GM12878 (cell line): ENCODE measurements around the gene PPP2R3A. TPM values are rescaled to one million over a fixed set of nuclear protein-coding genes. Genes with fewer than 3 reads are reported as not detected.

Experiments
- ATAC-seq: fragments of 200-7000 bp; cut with Tn5 transposase; 3 replicates; pipeline ENCODE4 v1.9.1; 2020; ENCODE audit warnings: mild to moderate bottlenecking, moderate library complexity
- BruUV-seq: library from RNA; stranded (reverse); fragments of 400-500 nt; replicated peaks from 2 replicates; lab custom pipeline; 2021; lab: Mats Ljungman, UMichigan
- CTCF ChIA-PET: fragments of 300-600 bp; sonication (Branson Sonifier 250); formaldehyde crosslinking; extraction: SDS; loops from one replicate; lab custom pipeline; 2021; ENCODE audit warnings: inconsistent platforms; lab: Yijun Ruan, JAX
- POLR2A ChIA-PET: fragments of 350-600 bp; formaldehyde crosslinking; extraction: SDS; loops from one replicate; lab custom pipeline; 2021; ENCODE audit warnings: inconsistent platforms; lab: Charles Lee
- RAD21 ChIA-PET: fragments of 300-600 bp; sonication (Branson Sonifier 250); formaldehyde crosslinking; loops from one replicate; lab custom pipeline; 2023; ENCODE audit warnings: antibody characterized with exemption; ENCODE audit not compliant: unreplicated experiment; lab: Charles Lee
- SMC1A ChIA-PET: fragments of 300-600 bp; sonication (Branson Sonifier 250); formaldehyde crosslinking; loops from one replicate; lab custom pipeline; 2023; ENCODE audit not compliant: unreplicated experiment, uncharacterized antibody; lab: Charles Lee
- DNase-seq: peaks from one replicate; pipeline ENCODE4 v3.0.0-alpha.2; 2011; ENCODE audit warnings: low read depth, low spot score
- FAIRE-seq: peaks from 3 replicates; lab custom pipeline; 2011; peaks lifted over from hg19 to GRCh38; lab: Jason Lieb, UNC
- H2AFZ ChIP-seq: 2 replicates; pipeline ENCODE4 v1.6.0; 2011; ENCODE audit warnings: low read depth, low read length, control low read depth; ENCODE audit not compliant: control insufficient read depth
- H3K27ac ChIP-seq: 2 replicates; pipeline ENCODE4 v1.5.1; 2011; ENCODE audit warnings: control low read depth; ENCODE audit not compliant: control insufficient read depth, insufficient read depth
- H3K27me3 ChIP-seq, 2 experiments: replicated peaks in 1 of 2; 2 replicates each; pipeline versions ENCODE4 v1.6.0 to v1.6.1; 2011; ENCODE audit warnings: low read length in 1 of 2; ENCODE audit not compliant: control insufficient read depth in 2 of 2, insufficient read depth in 2 of 2
- H3K36me3 ChIP-seq, 2 experiments: 2 replicates each; pipeline ENCODE4 v1.5.1; 2011; ENCODE audit warnings: low read length in 1 of 2; ENCODE audit not compliant: control insufficient read depth in 2 of 2, insufficient read depth in 2 of 2
- H3K4me1 ChIP-seq: 2 replicates; pipeline ENCODE4 v1.6.1; 2011; ENCODE audit warnings: mild to moderate bottlenecking, low read length, moderate library complexity, mixed read lengths; ENCODE audit not compliant: control insufficient read depth, insufficient read depth
- H3K4me2 ChIP-seq: 2 replicates; pipeline ENCODE4 v1.6.0; 2011; ENCODE audit warnings: control low read depth; ENCODE audit not compliant: control insufficient read depth, insufficient read depth
- H3K4me3 ChIP-seq: fragments of 200-600 bp; sonication (generic); 2 replicates; pipeline ENCODE4 v1.5.1; 2016
- H3K79me2 ChIP-seq: 2 replicates; pipeline ENCODE4 v1.6.0; 2011; ENCODE audit warnings: low read length; ENCODE audit not compliant: control insufficient read depth, insufficient read depth
- H3K9ac ChIP-seq: 2 replicates; pipeline ENCODE4 v1.8.0; 2011; ENCODE audit warnings: low read length, control low read depth, mixed read lengths; ENCODE audit not compliant: control insufficient read depth, insufficient read depth
- H3K9me3 ChIP-seq: replicated peaks from 3 replicates; pipeline ENCODE4 v1.5.1; 2011; ENCODE audit warnings: mild to moderate bottlenecking, low read length; ENCODE audit not compliant: control insufficient read depth, insufficient read depth
- H4K20me1 ChIP-seq: 2 replicates; pipeline ENCODE4 v1.6.0; 2011; ENCODE audit not compliant: control insufficient read depth, insufficient read depth
- BMI1 ChIP-seq: fragments of 450-650 bp; IDR thresholded peaks from 2 replicates; pipeline ENCODE4 v1.6.1; 2016; ENCODE audit warnings: mild to moderate bottlenecking, moderate library complexity, borderline replicate concordance
- CBX5 ChIP-seq: sonication (generic); IDR thresholded peaks from 2 replicates; pipeline ENCODE4 v1.6.1; 2016; ENCODE audit warnings: low read depth, moderate library complexity, mild to moderate bottlenecking, inconsistent platforms
- CHD1 ChIP-seq: IDR thresholded peaks from 2 replicates; pipeline ENCODE4 v1.6.1; 2012; ENCODE audit warnings: low read depth, low read length, improper control_type of control experiment
- CREB1 ChIP-seq: IDR thresholded peaks from 2 replicates; pipeline ENCODE4 v1.6.1; 2012; ENCODE audit warnings: low read depth, mild to moderate bottlenecking, inconsistent platforms
- HDAC2 ChIP-seq: fragments of 200-600 bp; sonication (generic); IDR thresholded peaks from 2 replicates; pipeline ENCODE4 v1.6.1; 2017
- IRF3 ChIP-seq: fragments of 450-650 bp; IDR thresholded peaks from 2 replicates; pipeline ENCODE4 v1.6.1; 2014; ENCODE audit warnings: mild to moderate bottlenecking
- JUNB ChIP-seq: IDR thresholded peaks from 2 replicates; pipeline ENCODE4 v1.6.1; 2016; ENCODE audit warnings: antibody characterized with exemption, mild to moderate bottlenecking
- MLLT1 ChIP-seq: fragments of 450-650 bp; IDR thresholded peaks from 2 replicates; pipeline ENCODE4 v1.6.1; 2016; ENCODE audit warnings: mild to moderate bottlenecking
- NKRF ChIP-seq: fragments of 450-650 bp; conservative IDR thresholded peaks from 2 replicates; pipeline ENCODE4 v1.6.1; 2017; ENCODE audit warnings: mild to moderate bottlenecking, moderate library complexity
- POLR2AphosphoS5 ChIP-seq: IDR thresholded peaks from 2 replicates; pipeline ENCODE4 v1.6.1; 2011; ENCODE audit warnings: mild to moderate bottlenecking, low read length, inconsistent platforms
- RCOR1 ChIP-seq: conservative IDR thresholded peaks from 2 replicates; pipeline ENCODE4 v1.6.1; 2012; ENCODE audit warnings: low read depth, low read length, improper control_type of control experiment
- SIN3A ChIP-seq: IDR thresholded peaks from 2 replicates; pipeline ENCODE4 v1.6.1; 2012; ENCODE audit warnings: low read depth, low read length, improper control_type of control experiment
- SMAD1 ChIP-seq: fragments of 450-650 bp; IDR thresholded peaks from 2 replicates; pipeline ENCODE4 v1.6.1; 2018; ENCODE audit warnings: mild to moderate bottlenecking, low read depth; ENCODE audit not compliant: partially characterized antibody
- SMC3 ChIP-seq: IDR thresholded peaks from 2 replicates; pipeline ENCODE4 v1.6.1; 2011; ENCODE audit warnings: low read length, improper control_type of control experiment, borderline replicate concordance
- SREBF1 ChIP-seq: IDR thresholded peaks from 2 replicates; pipeline ENCODE4 v1.6.1; 2012; ENCODE audit warnings: mild to moderate bottlenecking, low read length
- ZNF24 ChIP-seq: fragments of 450-650 bp; IDR thresholded peaks from 2 replicates; pipeline ENCODE4 v1.6.1; 2017; ENCODE audit warnings: antibody characterized with exemption, mild to moderate bottlenecking
- ZSCAN29 ChIP-seq: fragments of 450-650 bp; IDR thresholded peaks from 2 replicates; pipeline ENCODE4 v1.6.1; 2017; ENCODE audit warnings: mild to moderate bottlenecking, moderate library complexity
- WGBS: methylation state at CpG from one replicate; pipeline ENCODE4 v1.1.6; 2016; ENCODE audit warnings: low lambda C conversion rate; ENCODE audit not compliant: insufficient replicate concordance, insufficient coverage; ENCODE audit errors: missing lambda C conversion rate; 5-methylcytosine and 5-hydroxymethylcytosine counted together
- in situ Hi-C: fragments of 300-500 bp; cut with MboI; formaldehyde crosslinking; loops from 9 replicates; pipeline ENCODE4 v1.14.3; 2018; ENCODE audit warnings: mixed read lengths
- intact Hi-C: fragments of 100-400 bp; cut with micrococcal nuclease; formaldehyde crosslinking; loops from one replicate; pipeline ENCODE4 v1.14.2; 2022; ENCODE audit not compliant: unreplicated experiment
- polyA plus RNA-seq, 11 experiments: library from polyadenylated mRNA; depleted of rRNA in 4 of 11; unstranded in 6 of 11; stranded (reverse) in 5 of 11; fragments of >200 nt; fragmentation: Nextera tagmentation in 4 of 11; fragmentation: Illumina TruSeq in 1 of 11; extraction: Ambion mirVana in 4 of 11; extraction: Trizol in 1 of 11; gene quantifications; 1 replicate in 1 of 11; 2 replicates in 10 of 11; pipeline versions ENCODE4 v1.2.1 to v1.2.3, GENCODE V29; 2011 to 2016; ENCODE audit warnings: inconsistent platforms in 2 of 11, missing spikeins in 2 of 11, low read depth in 1 of 11
- total RNA-seq, 4 experiments: library from RNA; depleted of rRNA in 3 of 4; stranded (reverse); fragments of >200 nt in 3 of 4; fragmentation: Illumina TruSeq in 1 of 4; extraction: Trizol in 1 of 4; gene quantifications; 2 replicates each; pipeline versions ENCODE4 v1.2.1 to v1.2.3, GENCODE V29; 2013 to 2021
- TF ChIP-seq, protein P1 (sequence below): IDR thresholded peaks from 2 replicates; pipeline ENCODE4 v1.6.1; 2011; ENCODE audit warnings: low read depth, low read length, improper control_type of control experiment, borderline replicate concordance
- TF ChIP-seq, protein P2 (sequence below): fragments of 150-350 bp; IDR thresholded peaks from 2 replicates; pipeline ENCODE4 v1.6.1; 2016; ENCODE audit warnings: low read depth, low read length

The PPP2R3A gene
- total and polyA plus RNA-seq, 10 of the 15 experiments (the other 5 are each of a cell fraction or from before 2014, with no cell fraction given), result under 0.01 to 0.16 (median 0.06) TPM; not detected in 5

DNA sequence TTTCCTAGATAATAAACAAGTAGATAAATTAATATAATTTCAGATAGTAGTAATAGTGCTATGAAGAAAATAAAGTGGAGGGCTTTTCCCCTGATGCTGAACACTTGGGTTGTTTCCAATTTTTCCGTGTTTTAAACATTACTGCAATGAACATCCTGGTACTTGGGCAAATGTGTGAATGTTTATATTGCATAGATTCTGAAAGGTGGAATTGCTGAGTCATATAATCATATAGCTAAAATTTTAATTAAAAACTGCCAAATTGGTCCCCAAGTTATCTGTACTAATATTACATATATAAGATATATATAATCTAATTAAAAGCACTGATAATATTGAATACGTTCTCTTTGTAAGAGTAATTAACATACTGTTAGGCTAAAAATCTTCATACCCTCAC, 10.0 kb downstream of the PPP2R3A start:
- ChIA-PET RAD21 (no interaction called here), SMC1A (no interaction called here), CTCF (no interaction called here), POLR2A (no interaction called here)
- TF ChIP-seq SREBF1 (no peak), RCOR1 (no peak), BMI1 (no peak), SMC3 (no peak), CHD1 (no peak), CREB1 (no peak), MLLT1 (no peak), POLR2AphosphoS5 (no peak), JUNB (no peak), CBX5 (no peak), SMAD1 (no peak), HDAC2 (no peak), NKRF (no peak), SIN3A (no peak), IRF3 (no peak), ZSCAN29 (no peak), ZNF24 (no peak)
- TF ChIP-seq, protein P1, sequence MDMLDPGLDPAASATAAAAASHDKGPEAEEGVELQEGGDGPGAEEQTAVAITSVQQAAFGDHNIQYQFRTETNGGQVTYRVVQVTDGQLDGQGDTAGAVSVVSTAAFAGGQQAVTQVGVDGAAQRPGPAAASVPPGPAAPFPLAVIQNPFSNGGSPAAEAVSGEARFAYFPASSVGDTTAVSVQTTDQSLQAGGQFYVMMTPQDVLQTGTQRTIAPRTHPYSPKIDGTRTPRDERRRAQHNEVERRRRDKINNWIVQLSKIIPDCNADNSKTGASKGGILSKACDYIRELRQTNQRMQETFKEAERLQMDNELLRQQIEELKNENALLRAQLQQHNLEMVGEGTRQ, result no peak
- TF ChIP-seq, protein P2, sequence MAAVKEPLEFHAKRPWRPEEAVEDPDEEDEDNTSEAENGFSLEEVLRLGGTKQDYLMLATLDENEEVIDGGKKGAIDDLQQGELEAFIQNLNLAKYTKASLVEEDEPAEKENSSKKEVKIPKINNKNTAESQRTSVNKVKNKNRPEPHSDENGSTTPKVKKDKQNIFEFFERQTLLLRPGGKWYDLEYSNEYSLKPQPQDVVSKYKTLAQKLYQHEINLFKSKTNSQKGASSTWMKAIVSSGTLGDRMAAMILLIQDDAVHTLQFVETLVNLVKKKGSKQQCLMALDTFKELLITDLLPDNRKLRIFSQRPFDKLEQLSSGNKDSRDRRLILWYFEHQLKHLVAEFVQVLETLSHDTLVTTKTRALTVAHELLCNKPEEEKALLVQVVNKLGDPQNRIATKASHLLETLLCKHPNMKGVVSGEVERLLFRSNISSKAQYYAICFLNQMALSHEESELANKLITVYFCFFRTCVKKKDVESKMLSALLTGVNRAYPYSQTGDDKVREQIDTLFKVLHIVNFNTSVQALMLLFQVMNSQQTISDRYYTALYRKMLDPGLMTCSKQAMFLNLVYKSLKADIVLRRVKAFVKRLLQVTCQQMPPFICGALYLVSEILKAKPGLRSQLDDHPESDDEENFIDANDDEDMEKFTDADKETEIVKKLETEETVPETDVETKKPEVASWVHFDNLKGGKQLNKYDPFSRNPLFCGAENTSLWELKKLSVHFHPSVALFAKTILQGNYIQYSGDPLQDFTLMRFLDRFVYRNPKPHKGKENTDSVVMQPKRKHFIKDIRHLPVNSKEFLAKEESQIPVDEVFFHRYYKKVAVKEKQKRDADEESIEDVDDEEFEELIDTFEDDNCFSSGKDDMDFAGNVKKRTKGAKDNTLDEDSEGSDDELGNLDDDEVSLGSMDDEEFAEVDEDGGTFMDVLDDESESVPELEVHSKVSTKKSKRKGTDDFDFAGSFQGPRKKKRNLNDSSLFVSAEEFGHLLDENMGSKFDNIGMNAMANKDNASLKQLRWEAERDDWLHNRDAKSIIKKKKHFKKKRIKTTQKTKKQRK, result no peak
- no TSS peak for BruUV-seq
- Histone ChIP-seq H3K27ac (no peak overlapping the region), H3K79me2 (no peaks in the 10 kb centered on the region), H4K20me1 (no peaks in the 10 kb centered on the region), H3K27me3 (no peaks in the 10 kb centered on the region), H3K4me1 (no peaks in the 10 kb centered on the region), H3K4me2 (no peak overlapping the region), H3K36me3 (no peaks in the 10 kb centered on the region), H3K9me3 (no peaks in the 10 kb centered on the region), H3K9ac (no peak overlapping the region), H3K4me3 (no peak overlapping the region), H2AFZ (no peak overlapping the region)
- intact Hi-C loops (no loop called here), in situ Hi-C loops (no loop called here)
- ATAC-seq (no peak), DNase-seq (no peak), FAIRE-seq (no peak)
- 43% methylated on average over 2 of the region's 2 CpGs for WGBS
